CD14-positive monocyte (primary cell): ENCODE results near the gene HORMAD2. TPM values are rescaled to one million over a fixed set of nuclear protein-coding genes. Genes with fewer than 3 reads are reported as not detected.

Experiments
- DNase-seq, 3 donors: peaks; one replicate each; pipeline ENCODE4 v3.0.0-alpha.2; 2011 to 2022
- H2AFZ ChIP-seq: 2 replicates; pipeline ENCODE4 v1.6.0; 2012; ENCODE audit warnings: mild to moderate bottlenecking, low read depth, low read length, inconsistent platforms; ENCODE audit not compliant: insufficient read depth, poor library complexity, severe bottlenecking
- H3K27ac ChIP-seq, 2 donors: 1 replicate in 1 of 2; 2 replicates in 1 of 2; pipeline ENCODE4 v1.5.1; 2012 to 2013; ENCODE audit warnings: low read length in 2 of 2, control low read depth in 1 of 2, inconsistent platforms in 1 of 2, low read depth in 1 of 2, mild to moderate bottlenecking in 1 of 2
- H3K27me3 ChIP-seq, 2 donors: one replicate each; pipeline versions ENCODE4 v1.6.0 to v1.6.1; 2011 to 2013; ENCODE audit warnings: low read length in 2 of 2; ENCODE audit not compliant: control insufficient read depth in 2 of 2, insufficient read depth in 2 of 2
- H3K36me3 ChIP-seq, 2 donors: replicated peaks in 1 of 2; 1 replicate in 1 of 2; 2 replicates in 1 of 2; pipeline versions ENCODE4 v1.5.1 to v1.6.1; 2012 to 2013; ENCODE audit warnings: low read length in 2 of 2, control low read depth in 1 of 2, inconsistent platforms in 1 of 2, mild to moderate bottlenecking in 1 of 2; ENCODE audit not compliant: insufficient read depth in 2 of 2, control insufficient read depth in 1 of 2
- H3K4me1 ChIP-seq, 2 donors: 1 replicate in 1 of 2; 2 replicates in 1 of 2; pipeline versions ENCODE4 v1.5.1 to v1.6.1; 2012 to 2013; ENCODE audit warnings: low read length in 2 of 2, control low read depth in 1 of 2, inconsistent platforms in 1 of 2, mild to moderate bottlenecking in 1 of 2, moderate library complexity in 1 of 2; ENCODE audit not compliant: insufficient read depth in 2 of 2, control insufficient read depth in 1 of 2
- H3K4me2 ChIP-seq: replicated peaks from 2 replicates; pipeline ENCODE3; 2012; ENCODE audit warnings: low read length, moderate library complexity, mild to moderate bottlenecking; ENCODE audit not compliant: poor library complexity, severe bottlenecking; ENCODE audit errors: extremely low read depth
- H3K4me3 ChIP-seq, 3 experiments: fragments of 200-600 bp in 1 of 3; sonication (generic) in 1 of 3; replicated peaks in 1 of 3; 1 replicate in 2 of 3; 2 replicates in 1 of 3; pipeline ENCODE4 v1.5.1; 2011 to 2013; ENCODE audit warnings: low read length in 3 of 3, mild to moderate bottlenecking in 3 of 3, control low read depth in 2 of 3, low read depth in 2 of 3, inconsistent platforms in 1 of 3, moderate library complexity in 1 of 3
- H3K79me2 ChIP-seq: 2 replicates; pipeline ENCODE4 v1.6.0; 2012; ENCODE audit warnings: mild to moderate bottlenecking, control low read depth, inconsistent platforms, low read length, moderate library complexity; ENCODE audit not compliant: insufficient read depth
- H3K9ac ChIP-seq: 2 replicates; pipeline ENCODE4 v1.6.0; 2017; ENCODE audit warnings: low read length, mild to moderate bottlenecking; ENCODE audit not compliant: insufficient read depth, poor library complexity, severe bottlenecking
- H3K9me3 ChIP-seq, 2 donors: replicated peaks in 1 of 2; 1 replicate in 1 of 2; 2 replicates in 1 of 2; pipeline versions ENCODE4 v1.5.1 to v1.6.1; 2012 to 2013; ENCODE audit warnings: low read length in 2 of 2, control low read depth in 1 of 2; ENCODE audit not compliant: control insufficient read depth in 1 of 2, insufficient read depth in 1 of 2
- H4K20me1 ChIP-seq: 2 replicates; pipeline ENCODE4 v1.6.0; 2012; ENCODE audit warnings: mild to moderate bottlenecking, low read length, control low read depth, moderate library complexity; ENCODE audit not compliant: insufficient read depth
- H3K27ac Mint-ChIP-seq, 7 donors: one replicate each; pipeline ENCODE4 v1.8.0; 2020; ENCODE audit warnings: mild to moderate bottlenecking in 7 of 7, mixed read lengths in 7 of 7, moderate library complexity in 6 of 7, inconsistent platforms in 2 of 7
- H3K27me3 Mint-ChIP-seq, 3 donors: one replicate each; pipeline ENCODE4 v1.8.0; 2021 to 2022; ENCODE audit warnings: low read depth in 3 of 3, mild to moderate bottlenecking in 3 of 3, mixed read lengths in 3 of 3, moderate library complexity in 3 of 3, inconsistent platforms in 1 of 3
- H3K36me3 Mint-ChIP-seq, 2 donors: one replicate each; pipeline ENCODE4 v1.8.0; 2020; ENCODE audit warnings: mixed read lengths in 2 of 2, inconsistent platforms in 1 of 2, mild to moderate bottlenecking in 1 of 2
- H3K4me1 Mint-ChIP-seq: one replicate; pipeline ENCODE4 v1.8.0; 2020; ENCODE audit warnings: mild to moderate bottlenecking, mixed read lengths
- H3K4me3 Mint-ChIP-seq, 2 donors: one replicate each; pipeline ENCODE4 v1.8.0; 2020; ENCODE audit warnings: mild to moderate bottlenecking in 2 of 2, mixed read lengths in 2 of 2, moderate library complexity in 1 of 2
- H3K9me3 Mint-ChIP-seq, 7 donors: one replicate each; pipeline ENCODE4 v1.8.0; 2020 to 2022; ENCODE audit warnings: mixed read lengths in 7 of 7, mild to moderate bottlenecking in 6 of 7, moderate library complexity in 6 of 7, inconsistent platforms in 2 of 7
- WGBS: methylation state at CpG from one replicate; pipeline ENCODE4 v1.1.5; 2013; ENCODE audit warnings: missing lambda C conversion rate; ENCODE audit not compliant: insufficient coverage; 5-methylcytosine and 5-hydroxymethylcytosine counted together
- intact Hi-C, 2 donors: fragments of 100-400 bp; cut with micrococcal nuclease; formaldehyde crosslinking; loops; one replicate each; pipeline versions ENCODE4 v1.15.0 to v1.15.1; 2023
- polyA plus RNA-seq, 3 donors: library from polyadenylated mRNA; depleted of rRNA in 1 of 3; unstranded in 2 of 3; stranded (reverse) in 1 of 3; fragments of 300-500 nt in 2 of 3; fragments of >200 nt in 1 of 3; fragmentation: Illumina TruSeq in 2 of 3; gene quantifications; 1 replicate in 2 of 3; 2 replicates in 1 of 3; pipeline ENCODE4 v1.2.3, GENCODE V29; 2012 to 2021
- TF ChIP-seq, protein P1 (sequence below): fragments of 200-600 bp; IDR thresholded peaks from one replicate; pipeline ENCODE4 v1.8.0; 2022; ENCODE audit warnings: antibody characterized with exemption, mild to moderate bottlenecking

Gene HORMAD2
- polyA plus RNA-seq, 3 donors: not detected

DNA sequence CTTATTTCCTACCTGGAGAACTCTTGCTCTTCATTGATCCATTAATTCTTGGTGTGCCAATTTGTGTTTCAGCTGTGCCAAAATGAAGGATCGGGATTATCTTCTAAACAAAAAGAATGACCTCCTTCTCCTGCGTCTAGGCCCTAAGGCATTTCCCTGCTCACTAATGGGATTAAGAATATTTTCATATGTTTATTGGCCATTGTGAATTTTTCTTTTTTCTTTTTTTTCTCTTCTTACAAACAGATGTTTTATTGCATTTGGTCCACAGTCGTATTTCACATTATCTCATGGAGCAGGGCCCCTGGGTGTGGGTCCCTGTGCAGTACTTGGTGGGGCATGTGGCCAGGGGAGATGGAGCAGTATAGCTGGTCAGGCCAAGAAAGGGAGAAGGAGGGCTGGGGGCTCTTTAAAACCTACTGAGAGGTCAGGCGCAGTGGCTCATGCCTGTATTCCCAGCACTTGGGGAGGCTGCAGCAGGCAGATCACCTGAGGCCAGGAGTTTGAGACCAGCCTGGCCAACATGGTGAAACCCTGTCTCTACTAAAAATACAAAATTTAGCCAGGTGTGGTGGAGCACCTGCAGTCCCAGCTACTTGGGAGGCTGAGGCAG lies 35.3 kb upstream of the HORMAD2 start:
- H3K27ac Mint-ChIP-seq: no peak overlapping the region
- TF ChIP-seq, protein P1, sequence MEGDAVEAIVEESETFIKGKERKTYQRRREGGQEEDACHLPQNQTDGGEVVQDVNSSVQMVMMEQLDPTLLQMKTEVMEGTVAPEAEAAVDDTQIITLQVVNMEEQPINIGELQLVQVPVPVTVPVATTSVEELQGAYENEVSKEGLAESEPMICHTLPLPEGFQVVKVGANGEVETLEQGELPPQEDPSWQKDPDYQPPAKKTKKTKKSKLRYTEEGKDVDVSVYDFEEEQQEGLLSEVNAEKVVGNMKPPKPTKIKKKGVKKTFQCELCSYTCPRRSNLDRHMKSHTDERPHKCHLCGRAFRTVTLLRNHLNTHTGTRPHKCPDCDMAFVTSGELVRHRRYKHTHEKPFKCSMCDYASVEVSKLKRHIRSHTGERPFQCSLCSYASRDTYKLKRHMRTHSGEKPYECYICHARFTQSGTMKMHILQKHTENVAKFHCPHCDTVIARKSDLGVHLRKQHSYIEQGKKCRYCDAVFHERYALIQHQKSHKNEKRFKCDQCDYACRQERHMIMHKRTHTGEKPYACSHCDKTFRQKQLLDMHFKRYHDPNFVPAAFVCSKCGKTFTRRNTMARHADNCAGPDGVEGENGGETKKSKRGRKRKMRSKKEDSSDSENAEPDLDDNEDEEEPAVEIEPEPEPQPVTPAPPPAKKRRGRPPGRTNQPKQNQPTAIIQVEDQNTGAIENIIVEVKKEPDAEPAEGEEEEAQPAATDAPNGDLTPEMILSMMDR: no peak

DNA sequence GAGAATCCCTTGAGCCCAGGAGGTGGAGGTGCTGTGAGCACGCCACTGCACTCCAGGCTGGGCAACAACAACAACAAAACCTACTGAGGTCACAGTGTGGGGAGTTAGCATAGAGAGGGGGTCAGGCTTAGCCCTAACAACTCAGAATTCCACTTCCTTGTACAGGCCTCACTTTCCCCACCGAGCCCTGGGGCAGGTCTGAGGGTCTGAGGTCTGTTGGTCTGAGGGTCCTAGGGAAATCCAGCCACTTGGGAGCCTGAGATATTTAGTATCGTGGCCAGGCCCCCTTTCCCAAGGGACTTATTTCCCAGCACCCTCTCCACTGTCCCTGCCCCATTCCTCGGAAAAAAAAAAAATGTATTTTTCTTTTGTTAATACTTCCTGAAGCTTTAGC lies 34.8 kb upstream of the HORMAD2 start:
- H3K9ac ChIP-seq: no peak overlapping the region
- H3K4me3 Mint-ChIP-seq: no peak overlapping the region
- intact Hi-C loops: no loop called here
- H3K27ac ChIP-seq: no peak overlapping the region
- H3K4me1 ChIP-seq: peaks cover 7 to 16% of the 10 kb centered on the region in 2 donors
- no peaks in the 10 kb centered on the region for H3K36me3 ChIP-seq
- peaks cover 16% of the 10 kb centered on the region for H3K4me1 Mint-ChIP-seq
- no peak overlapping the region for H3K27ac Mint-ChIP-seq
- H3K9me3 ChIP-seq: no peaks in the 10 kb centered on the region
- DNase-seq: no peak
- no peaks in the 10 kb centered on the region for H3K27me3 ChIP-seq
- H2AFZ ChIP-seq: no peak overlapping the region
- peaks cover 0 to 2% (median 0%) of the 10 kb centered on the region in 7 donors for H3K9me3 Mint-ChIP-seq
- no peak overlapping the region for H3K4me3 ChIP-seq
- no peak overlapping the region for H3K4me2 ChIP-seq
- H3K27me3 Mint-ChIP-seq: peaks cover 0 to 5% (median 4%) of the 10 kb centered on the region in 3 donors
- no peaks in the 10 kb centered on the region for H3K36me3 Mint-ChIP-seq
- H3K79me2 ChIP-seq: no peaks in the 10 kb centered on the region
- TF ChIP-seq, protein P1: no peak
- WGBS: no CpG with 5 or more reads among the region's 4 CpGs
- peaks cover 4% of the 10 kb centered on the region for H4K20me1 ChIP-seq

More for the DNA sequence above, 35.3 kb upstream of the HORMAD2 start:
- intact Hi-C loops: no loop called here
- no peak overlapping the region for H3K27ac ChIP-seq
- H4K20me1 ChIP-seq: peaks cover 9% of the 10 kb centered on the region
- no peak overlapping the region for H3K9ac ChIP-seq
- no CpG with 5 or more reads among the region's 4 CpGs for WGBS
- no peak overlapping the region for H3K4me2 ChIP-seq
- Mint-ChIP-seq H3K4me1 (peaks cover 21% of the 10 kb centered on the region), H3K27me3 (peaks cover 0 to 5% (median 4%) of the 10 kb centered on the region in 3 donors), H3K9me3 (peaks cover 0 to 2% (median 0%) of the 10 kb centered on the region in 7 donors), H3K36me3 (no peaks in the 10 kb centered on the region), H3K4me3 (no peak overlapping the region)
- peaks cover 11 to 18% of the 10 kb centered on the region in 2 donors for H3K4me1 ChIP-seq
- no peaks in the 10 kb centered on the region for H3K27me3 ChIP-seq
- no peak overlapping the region for H2AFZ ChIP-seq
- no peak for DNase-seq
- no peaks in the 10 kb centered on the region for H3K36me3 ChIP-seq
- H3K79me2 ChIP-seq: no peaks in the 10 kb centered on the region
- H3K9me3 ChIP-seq: no peaks in the 10 kb centered on the region
- no peak overlapping the region for H3K4me3 ChIP-seq
